T-helper 1 cell treated with Interleukin-12 subunit alpha and Interleukin-12 subunit beta and Interleukin-4 antibody, amounts not matched to agents 30 ng/mL and 1 ng/mL, for 36 hours (primary cell): ENCODE data around the gene MBP. TPM values are rescaled to one million over a fixed set of nuclear protein-coding genes. Genes with fewer than 3 reads are reported as not detected.
"Not testable (repeated sequence)": the region's sequence is repeated elsewhere in the genome, so short reads cannot be mapped to it uniquely, and the experiment has no call there.

Source experiments
- intact Hi-C: fragments of 100-400 bp; cut with micrococcal nuclease; formaldehyde crosslinking; loops from one replicate; pipeline ENCODE4 v1.15.1; 2024
- total RNA-seq: library from RNA; stranded (reverse); gene quantifications from 2 replicates; pipeline ENCODE4 v1.2.3, GENCODE V29; 2022

MBP gene
- total RNA-seq, 1 donor from 2014 or later: 92.0 TPM

GRCh38 chr18:76958692-76959341 is 173.8 kb downstream of the MBP start:
- intact Hi-C loops: no loop called here

GRCh38 chr18:76957384-76958355 is 174.9 kb downstream of the MBP start:
- intact Hi-C loops: no loop called here

- intact Hi-C loops: no loop called here
Observed at GRCh38 chr18:76956648-76957047, 175.9 kb downstream of the MBP start.

- intact Hi-C loops: no loop called here
Observed at GRCh38 chr18:76955524-76956170, 176.9 kb downstream of the MBP start.

GRCh38 chr18:76953583-76954233 is 178.9 kb downstream of the MBP start:
- intact Hi-C loops: no loop called here

- intact Hi-C loops: no loop called here
Observed at GRCh38 chr18:76953156-76953555, 179.4 kb downstream of the MBP start.

- intact Hi-C loops: no loop called here
Observed at GRCh38 chr18:76952747-76953146, 179.8 kb downstream of the MBP start.

GRCh38 chr18:76951456-76952247 is 180.9 kb downstream of the MBP start:
- intact Hi-C loops: no loop called here

- intact Hi-C loops: no loop called here
Observed at GRCh38 chr18:76948345-76948744, 184.2 kb downstream of the MBP start.

- intact Hi-C loops: not testable (repeated sequence)
Observed at GRCh38 chr18:76944346-76944745, 188.2 kb downstream of the MBP start.

- intact Hi-C loops: no loop called here
Observed at GRCh38 chr18:76943542-76944339, 188.8 kb downstream of the MBP start.

GRCh38 chr18:76941284-76941683 is 191.3 kb downstream of the MBP start:
- intact Hi-C loops: no loop called here

GRCh38 chr18:76938619-76939018 is 194.0 kb downstream of the MBP start:
- intact Hi-C loops: no loop called here

GRCh38 chr18:76937597-76937996 is 195.0 kb downstream of the MBP start:
- intact Hi-C loops: no loop called here

GRCh38 chr18:76936877-76937276 is 195.7 kb downstream of the MBP start:
- intact Hi-C loops: no loop called here

GRCh38 chr18:76935722-76936337 is 196.8 kb downstream of the MBP start:
- intact Hi-C loops: no loop called here

GRCh38 chr18:76932026-76932819 is 200.4 kb downstream of the MBP start:
- intact Hi-C loops: no loop called here

GRCh38 chr18:76931171-76931570 is 201.4 kb downstream of the MBP start:
- intact Hi-C loops: loop anchor here (2.0 kb wide), 1 partner anchor 52 kb away; no protein-coding TSS in a partner anchor
